Choroid plexus epithelial cell (primary cell): ENCODE measurements around the gene TRAF1.

Source experiments
- DNase-seq: peaks from one replicate; pipeline ENCODE4 v3.0.0-alpha.2; 2010; ENCODE audit warnings: low read depth
- H3K4me3 ChIP-seq: 2 replicates; pipeline ENCODE4 v1.5.1; 2011; ENCODE audit warnings: low read depth, mild to moderate bottlenecking, control low read depth, low read length, moderate library complexity
- CTCF ChIP-seq: conservative IDR thresholded peaks from 2 replicates; pipeline ENCODE4 v1.5.1; 2011; ENCODE audit warnings: low read depth, mild to moderate bottlenecking, control low read depth, inconsistent platforms, low read length, moderate library complexity

Gene TRAF1

GRCh38 chr9:120923620-120924328 is 2.8 kb downstream of the TRAF1 start:
- no peak overlapping the region for H3K4me3 ChIP-seq

DNA sequence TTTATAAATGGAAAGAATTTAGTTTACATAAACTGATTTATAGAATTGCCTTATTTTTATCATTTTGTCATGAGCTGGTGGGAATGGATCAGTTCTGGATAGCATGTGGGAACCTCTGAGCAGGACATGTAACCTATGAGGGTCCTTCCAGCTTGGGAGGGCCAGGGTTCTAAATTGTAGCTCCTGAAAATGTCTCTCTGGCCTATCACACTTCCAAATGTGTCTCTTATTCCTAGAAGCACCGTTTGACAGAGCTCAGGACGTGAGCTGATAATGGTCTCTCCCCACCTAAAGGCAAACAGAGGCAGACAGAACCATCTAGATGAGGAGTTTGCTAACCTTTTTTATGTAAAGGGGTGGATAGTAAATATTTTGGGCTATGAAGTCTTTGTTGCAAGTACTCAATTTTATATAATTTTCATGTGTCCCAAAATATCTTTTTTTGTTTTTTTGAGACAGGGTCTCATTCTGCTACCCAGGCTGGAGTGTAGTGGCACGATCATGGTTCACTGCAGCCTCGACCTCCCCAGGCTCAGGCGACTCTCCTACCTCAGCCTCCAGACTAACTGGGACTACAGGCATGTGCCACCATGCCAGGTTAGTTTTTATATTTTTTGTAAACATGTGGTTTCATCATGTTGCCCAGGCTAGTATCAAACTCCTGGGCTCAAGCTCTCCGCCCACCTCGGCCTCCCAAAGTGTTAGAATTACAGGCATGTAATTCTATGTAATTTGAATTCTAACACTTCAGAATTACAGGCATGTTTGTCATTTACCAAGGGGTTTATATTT is 4.0 kb downstream of the TRAF1 start:
- no peak overlapping the region for H3K4me3 ChIP-seq
- no peak for DNase-seq
- TF ChIP-seq CTCF: no peak

More at GRCh38 chr9:120923620-120924328, 2.8 kb downstream of the TRAF1 start:
- no peak for DNase-seq
- no peak for TF ChIP-seq CTCF

- peak; percentile 27 for TF ChIP-seq CTCF
- H3K4me3 ChIP-seq: no peak overlapping the region
- no peak for DNase-seq
These were observed 4.9 kb downstream of the TRAF1 start for GRCh38 chr9:120921661-120922181.

DNA sequence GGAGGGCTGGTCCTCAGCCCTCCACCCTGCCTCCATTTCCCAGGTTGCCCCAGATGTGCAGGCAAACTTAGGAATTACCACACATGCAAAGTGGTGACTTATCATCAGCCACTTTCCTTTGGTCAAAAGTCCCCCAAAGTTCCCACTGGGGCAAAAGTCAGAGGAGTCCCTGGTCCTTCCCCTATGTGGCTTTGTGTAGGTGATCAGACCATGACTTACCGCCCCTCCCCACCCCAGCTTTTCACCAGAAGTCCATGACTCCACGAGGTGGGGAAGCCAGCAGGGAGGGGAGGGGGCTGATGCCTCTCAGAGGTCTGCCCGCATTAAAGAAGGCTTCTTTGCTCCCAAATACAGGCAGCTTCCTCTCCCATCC is 5.8 kb downstream of the TRAF1 start:
- no peak for DNase-seq
- H3K4me3 ChIP-seq: no peak overlapping the region

DNA sequence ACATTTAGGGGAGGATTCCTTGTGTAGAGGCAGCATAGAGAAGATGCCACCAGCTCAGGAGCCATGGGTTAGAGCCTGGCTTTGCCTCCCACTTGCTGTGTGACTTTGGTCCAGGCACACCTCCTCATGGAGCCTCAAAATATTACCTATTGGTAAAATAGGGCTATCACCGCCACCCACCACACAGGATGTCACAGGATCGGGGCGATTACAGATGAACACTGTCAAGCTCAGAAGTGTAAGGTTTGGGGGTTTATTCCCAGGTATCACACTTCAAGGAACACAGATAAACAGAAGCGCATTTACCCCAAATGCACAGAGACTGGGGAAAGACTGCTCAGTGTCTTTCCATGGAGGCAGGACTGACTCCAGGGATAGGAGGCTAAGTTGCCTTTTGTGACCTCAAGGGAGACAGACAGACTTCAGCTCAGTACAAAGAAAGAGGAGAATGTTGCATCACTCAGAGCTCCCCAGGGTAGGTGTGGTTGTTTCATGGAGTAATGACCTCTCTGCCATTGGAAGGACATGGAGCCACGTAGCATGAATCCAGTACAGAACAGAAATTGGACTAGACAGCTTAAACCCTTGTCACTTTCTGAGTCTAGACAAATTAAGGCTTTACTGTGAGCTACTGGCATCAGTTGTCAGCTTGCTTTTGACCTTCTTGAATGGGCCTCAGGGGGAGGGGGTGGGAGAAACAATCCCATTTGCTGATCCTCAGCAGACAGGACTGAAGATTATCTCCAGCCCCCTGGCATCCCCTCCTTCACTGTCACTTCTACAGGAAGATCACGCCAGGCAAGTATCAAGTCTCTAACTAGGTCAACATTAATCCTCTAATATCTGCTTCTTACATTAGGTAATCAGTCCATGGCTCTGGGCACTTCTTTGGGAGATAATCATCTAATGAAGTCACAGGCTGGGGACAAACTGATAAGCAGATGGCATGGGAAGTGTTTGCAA is 6.5 kb downstream of the TRAF1 start:
- TF ChIP-seq CTCF: no peak
- no peak for DNase-seq
- H3K4me3 ChIP-seq: no peak overlapping the region

More for the DNA sequence above, 5.8 kb downstream of the TRAF1 start:
- TF ChIP-seq CTCF: no peak

DNA sequence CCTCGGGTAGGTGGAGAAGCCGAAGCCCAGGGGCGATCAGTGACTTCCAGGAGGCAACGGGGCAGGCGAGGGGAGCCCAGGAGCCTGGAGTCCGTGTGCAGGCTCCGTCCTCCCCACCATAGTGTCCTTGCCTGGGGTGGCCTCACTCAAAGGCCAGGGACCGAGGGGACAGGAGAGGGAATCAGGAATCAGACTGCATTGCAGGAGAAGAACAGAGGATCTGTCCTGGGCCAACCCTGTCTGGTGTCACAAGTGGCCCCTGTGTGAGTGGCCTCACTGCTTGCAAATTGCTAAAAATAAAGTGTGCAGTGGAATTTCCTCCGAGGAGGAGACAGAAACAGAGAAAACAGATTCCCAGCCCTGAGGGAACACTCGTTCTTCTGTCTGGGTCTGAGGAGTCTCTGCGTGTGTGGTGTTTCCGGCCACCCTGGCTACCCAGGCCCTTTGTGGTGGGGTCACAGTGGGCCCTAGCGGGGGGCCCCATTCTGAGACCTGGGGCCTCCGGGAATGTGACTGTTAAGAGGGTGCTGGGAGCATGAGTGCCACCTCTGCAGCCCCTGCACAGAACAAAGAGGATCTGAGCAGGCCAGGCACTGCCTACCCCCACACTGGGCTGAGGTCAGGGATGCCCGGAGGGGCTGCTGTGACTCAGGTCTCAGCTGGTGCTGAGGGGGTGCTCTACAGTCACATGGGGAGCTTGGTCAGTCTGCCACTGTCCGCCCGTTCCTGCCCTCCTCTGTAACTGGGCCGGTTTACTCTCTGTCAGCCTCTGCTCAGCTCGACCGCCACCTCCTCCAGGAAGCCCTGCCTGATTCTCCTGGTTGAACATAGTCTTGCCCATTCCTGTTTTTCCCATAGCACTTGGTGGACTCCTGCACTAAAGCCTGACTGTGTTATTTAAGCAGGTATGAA is 7.4 kb downstream of the TRAF1 start:
- no peak for TF ChIP-seq CTCF
- DNase-seq: peak; percentile 39
- no peak overlapping the region for H3K4me3 ChIP-seq
